ENCODE results near the gene SYCE3. TPM values are rescaled to one million over a fixed set of nuclear protein-coding genes. Genes with fewer than 3 reads are reported as not detected.

Gene SYCE3
- total RNA-seq, 1 experiment from 2014 or later = not detected

- no peak overlapping the region for H3K4me3 Mint-ChIP-seq (ENCODE audit: unreplicated experiment)
- intact Hi-C loops (cut with micrococcal nuclease; ENCODE audit: unreplicated experiment) = no loop called here
These were observed 16.1 kb downstream of the SYCE3 start for GRCh38 chr22:50546326-50547262.

GRCh38 chr22:50545522-50546325 lies 17.0 kb downstream of the SYCE3 start, which contains the start of gene KLHDC7B:
Gene KLHDC7B, plus strand, starts transcription at chr22:50545899. Its CDS starts 345 bp downstream, at chr22:50546244.
- H3K27me3 ChIP-seq (replicated peaks; ENCODE audit: control insufficient read depth, insufficient read depth, low read length) = no peaks in the 10 kb centered on the region
- peak in 1 of 2 experiments; percentile 56 for DNase-seq
- no peak within 1 kb of the TSS for H3K4me3 Mint-ChIP-seq (ENCODE audit: unreplicated experiment)
- BruUV-seq (replicated peaks) = no TSS peak
- no peaks in the 10 kb centered on the region for H3K36me3 ChIP-seq (ENCODE audit: control insufficient read depth, insufficient read depth, low read length)
- intact Hi-C loops (cut with micrococcal nuclease; ENCODE audit: unreplicated experiment) = no loop called here
- POLR2A ChIA-PET = interaction anchor here (0.5 to 1.7 kb wide), 3 partner anchors 10 to 23 kb away, joined by 3 to 11 read pairs (median 4); partner anchors contain the start of gene SCO2
- no peak for TF ChIP-seq CTCF (IDR thresholded peaks at IDR 0.05; ENCODE audit: insufficient read depth in 1 of 2, low read depth in 1 of 2, low read length in 1 of 2, severe bottlenecking in 1 of 2, unreplicated experiment in 1 of 2)
- H3K4me3 ChIP-seq (ENCODE audit: low read depth, low read length) = no peak within 1 kb of the TSS
- no peaks in the 10 kb centered on the region for H3K27me3 Mint-ChIP-seq (ENCODE audit: insufficient read depth, unreplicated experiment)
- H3K36me3 Mint-ChIP-seq (ENCODE audit: insufficient read depth, unreplicated experiment) = peaks cover 6% of the 10 kb centered on the region
- no peaks in the 10 kb centered on the region for H3K4me1 Mint-ChIP-seq (ENCODE audit: low read depth, unreplicated experiment)
- peak within 1 kb of the TSS; percentile 76 for H3K27ac Mint-ChIP-seq (ENCODE audit: unreplicated experiment)
- peaks cover 4% of the 10 kb centered on the region; the same call in 1 of the 2 replicates for H3K4me1 ChIP-seq
- CTCF ChIA-PET = interaction anchor here (0.6 to 0.9 kb wide), 3 partner anchors 17 to 20 kb away, joined by 3 to 4 read pairs (median 3); partner anchors contain the start of genes SCO2 and SYCE3
- no peaks in the 10 kb centered on the region for H3K9me3 ChIP-seq
- no peaks in the 10 kb centered on the region for H3K9me3 Mint-ChIP-seq (ENCODE audit: unreplicated experiment)

More at GRCh38 chr22:50546326-50547262, 16.1 kb downstream of the SYCE3 start:
- no peaks in the 10 kb centered on the region for H3K27me3 ChIP-seq (replicated peaks; ENCODE audit: control insufficient read depth, insufficient read depth, low read length)
- Mint-ChIP-seq H3K36me3 (ENCODE audit: insufficient read depth, unreplicated experiment) (peaks cover 6% of the 10 kb centered on the region), H3K4me1 (ENCODE audit: low read depth, unreplicated experiment) (no peaks in the 10 kb centered on the region), H3K9me3 (ENCODE audit: unreplicated experiment) (no peaks in the 10 kb centered on the region), H3K27ac (ENCODE audit: unreplicated experiment) (no peak overlapping the region), H3K27me3 (ENCODE audit: insufficient read depth, unreplicated experiment) (no peaks in the 10 kb centered on the region)
- H3K4me1 ChIP-seq = no peaks in the 10 kb centered on the region
- TF ChIP-seq CTCF (IDR thresholded peaks at IDR 0.05; ENCODE audit: insufficient read depth in 1 of 2, low read depth in 1 of 2, low read length in 1 of 2, severe bottlenecking in 1 of 2, unreplicated experiment in 1 of 2) = no peak
- POLR2A ChIA-PET = interaction anchor here (0.9 to 1.7 kb wide), 2 partner anchors 15 to 21 kb away, joined by 4 read pairs; partner anchors contain the start of gene SCO2
- CTCF ChIA-PET = interaction anchor here (0.9 kb wide), 2 partner anchors 17 to 21 kb away, joined by 3 to 4 read pairs; partner anchors contain the start of gene SCO2
- no TSS peak for BruUV-seq (replicated peaks)
- no peak for DNase-seq
- H3K4me3 ChIP-seq (ENCODE audit: low read depth, low read length) = no peak overlapping the region
- no peaks in the 10 kb centered on the region for H3K9me3 ChIP-seq
- no peaks in the 10 kb centered on the region for H3K36me3 ChIP-seq (ENCODE audit: control insufficient read depth, insufficient read depth, low read length)

- H3K9me3 ChIP-seq = no peaks in the 10 kb centered on the region
- Mint-ChIP-seq H3K4me3 (ENCODE audit: unreplicated experiment) (no peak overlapping the region), H3K36me3 (ENCODE audit: insufficient read depth, unreplicated experiment) (peaks cover 6% of the 10 kb centered on the region), H3K27ac (ENCODE audit: unreplicated experiment) (peak overlapping the region; percentile 76), H3K27me3 (ENCODE audit: insufficient read depth, unreplicated experiment) (no peaks in the 10 kb centered on the region), H3K4me1 (ENCODE audit: low read depth, unreplicated experiment) (no peaks in the 10 kb centered on the region), H3K9me3 (ENCODE audit: unreplicated experiment) (no peaks in the 10 kb centered on the region)
- no peak for DNase-seq
- ChIA-PET CTCF (no interaction called here), POLR2A (no interaction called here)
- BruUV-seq (replicated peaks) = no TSS peak
- H3K27me3 ChIP-seq (replicated peaks; ENCODE audit: control insufficient read depth, insufficient read depth, low read length) = no peaks in the 10 kb centered on the region
- H3K4me3 ChIP-seq (ENCODE audit: low read depth, low read length) = no peak overlapping the region
- no peak for TF ChIP-seq CTCF (IDR thresholded peaks at IDR 0.05; ENCODE audit: insufficient read depth in 1 of 2, low read depth in 1 of 2, low read length in 1 of 2, severe bottlenecking in 1 of 2, unreplicated experiment in 1 of 2)
- peaks cover 10% of the 10 kb centered on the region for H3K4me1 ChIP-seq
- no peaks in the 10 kb centered on the region for H3K36me3 ChIP-seq (ENCODE audit: control insufficient read depth, insufficient read depth, low read length)
- intact Hi-C loops (cut with micrococcal nuclease; ENCODE audit: unreplicated experiment) = no loop called here
These were observed 17.9 kb downstream of the SYCE3 start for GRCh38 chr22:50544746-50545253.

Measured in Caco-2 (cell line).